ENCODE results near the gene SLC16A13. TPM values are rescaled to one million over a fixed set of nuclear protein-coding genes. Genes with fewer than 3 reads are reported as not detected.

The SLC16A13 gene
- total RNA-seq, 2 donors from 2014 or later = 5.3 to 5.5 TPM

Other genes starting within 250 kb of the SLC16A13 start
- not detected for gene TEKT1, start 204.3 kb upstream of the SLC16A13 start, total RNA-seq
- gene ALOX12, start 40.0 kb upstream of the SLC16A13 start, total RNA-seq = not detected
- gene RNASEK, start 23.4 kb upstream of the SLC16A13 start, total RNA-seq = 100 to 1,000 TPM; 127 to 160 TPM
- 1 to 10 TPM; 1.4 to 2.0 TPM for gene BCL6B, start 13.0 kb upstream of the SLC16A13 start, total RNA-seq
- 1 to 10 TPM; 2.0 to 2.9 TPM for gene SLC16A11, start 8.1 kb downstream of the SLC16A13 start, total RNA-seq
- not detected for gene CLEC10A, start 44.2 kb downstream of the SLC16A13 start, total RNA-seq
- not detected for gene ASGR2, start 78.8 kb downstream of the SLC16A13 start, total RNA-seq
- 1 to 10 TPM; 1.5 to 2.1 TPM for gene ASGR1, start 143.4 kb downstream of the SLC16A13 start, total RNA-seq
- gene DLG4, start 183.8 kb downstream of the SLC16A13 start, total RNA-seq = 10 to 100 TPM; 16.2 to 16.7 TPM
- gene ACADVL, start 183.9 kb downstream of the SLC16A13 start, total RNA-seq = 100 to 1,000 TPM; 335 to 386 TPM
- 10 to 100 TPM; 49.5 to 54.8 TPM for gene DVL2, start 198.5 kb downstream of the SLC16A13 start, total RNA-seq
- 10 to 100 TPM; 28.9 to 32.2 TPM for gene PHF23, start 203.4 kb downstream of the SLC16A13 start, total RNA-seq
- 100 to 1,000 TPM; 244 to 246 TPM for gene GABARAP, start 206.4 kb downstream of the SLC16A13 start, total RNA-seq
- gene CTDNEP1, start 215.7 kb downstream of the SLC16A13 start, total RNA-seq = 100 to 1,000 TPM; 184 to 186 TPM
- gene ELP5, start 216.2 kb downstream of the SLC16A13 start, total RNA-seq = 10 to 100 TPM; 62.1 to 89.5 TPM
- gene CLDN7, start 226.5 kb downstream of the SLC16A13 start, total RNA-seq = 1 to 10 TPM; 1.9 to 3.1 TPM
- gene SLC2A4, start 245.7 kb downstream of the SLC16A13 start, total RNA-seq = under 1 TPM; 0.07 to 0.17 TPM